GM18868 (cell line): ENCODE data around the gene MEGF11.

Experiments
- ATAC-seq: cut with Tn5 transposase; IDR thresholded peaks from one replicate; pipeline ENCODE4 v1.9.1; 2021; ENCODE audit warnings: mild to moderate bottlenecking, moderate library complexity; ENCODE audit not compliant: unreplicated experiment

MEGF11 gene

GRCh38 chr15:65957451-65957850, 296.1 kb downstream of the MEGF11 start:
- ATAC-seq = no peak

DNA sequence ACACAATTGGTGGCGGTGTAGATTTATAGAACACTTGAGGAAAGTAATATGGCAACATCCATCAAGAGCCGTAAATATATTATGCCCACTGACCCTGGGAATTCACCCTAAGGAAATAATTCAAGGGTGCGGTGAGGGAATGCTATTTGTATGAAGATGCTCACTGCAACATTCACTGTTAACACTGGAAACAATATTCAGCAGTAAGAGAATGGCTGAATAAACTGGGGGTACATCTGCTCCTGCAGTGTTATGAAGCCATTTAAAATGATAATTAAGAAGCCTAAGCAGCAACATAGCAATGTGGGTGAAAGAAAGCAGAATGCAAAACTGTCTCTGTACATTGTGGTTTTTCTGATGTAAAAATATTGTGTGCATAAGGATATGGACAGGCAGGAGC, 296.7 kb downstream of the MEGF11 start:
- no peak for ATAC-seq

- ATAC-seq = no peak
Observed at GRCh38 chr15:65956307-65956706, 297.2 kb downstream of the MEGF11 start.

- no peak for ATAC-seq
Observed at GRCh38 chr15:65954289-65954741, 299.2 kb downstream of the MEGF11 start.

DNA sequence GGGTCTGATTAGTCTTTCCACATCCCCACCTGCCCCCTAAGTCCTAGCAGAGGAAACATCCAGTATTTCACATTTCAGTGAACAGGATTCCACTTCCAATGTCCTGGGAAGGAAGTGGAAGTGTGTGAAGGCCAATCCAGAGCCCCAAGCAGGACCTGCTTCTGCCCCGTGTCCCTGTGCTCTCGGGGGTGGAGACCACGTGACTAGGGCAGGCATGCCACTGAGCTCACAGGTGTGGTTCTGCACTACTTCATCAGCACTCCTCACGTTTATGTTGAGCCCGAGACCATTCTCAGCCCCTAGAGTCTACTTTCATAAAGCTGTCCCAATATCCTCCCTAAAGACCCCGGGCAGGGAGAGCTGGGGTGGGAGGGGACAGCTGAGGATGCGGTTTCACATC, 299.9 kb downstream of the MEGF11 start:
- ATAC-seq = no peak

- no peak for ATAC-seq
Observed at GRCh38 chr15:65952391-65953053, 301.0 kb downstream of the MEGF11 start.

DNA sequence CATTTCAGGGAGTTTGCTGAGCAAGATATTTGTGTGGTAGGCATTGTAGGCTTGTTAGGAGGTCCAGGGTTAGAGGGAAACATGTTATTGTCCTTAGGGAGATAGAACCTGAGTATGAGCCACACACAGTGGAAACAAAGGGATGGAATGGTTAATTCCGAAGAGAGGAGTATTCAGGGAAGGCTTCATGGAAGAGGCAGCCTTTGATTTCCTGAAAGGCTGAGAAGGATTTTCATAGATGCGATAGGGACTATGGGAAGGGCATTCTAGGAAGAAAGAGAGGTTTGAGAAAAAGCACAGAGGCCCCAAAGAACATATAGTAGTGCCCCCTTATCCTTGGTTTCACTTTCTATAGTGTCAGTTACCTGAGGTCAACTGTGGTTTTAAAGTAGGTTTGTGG, 302.5 kb downstream of the MEGF11 start:
- no peak for ATAC-seq

GRCh38 chr15:65949491-65949890, 304.1 kb downstream of the MEGF11 start:
- ATAC-seq = no peak

DNA sequence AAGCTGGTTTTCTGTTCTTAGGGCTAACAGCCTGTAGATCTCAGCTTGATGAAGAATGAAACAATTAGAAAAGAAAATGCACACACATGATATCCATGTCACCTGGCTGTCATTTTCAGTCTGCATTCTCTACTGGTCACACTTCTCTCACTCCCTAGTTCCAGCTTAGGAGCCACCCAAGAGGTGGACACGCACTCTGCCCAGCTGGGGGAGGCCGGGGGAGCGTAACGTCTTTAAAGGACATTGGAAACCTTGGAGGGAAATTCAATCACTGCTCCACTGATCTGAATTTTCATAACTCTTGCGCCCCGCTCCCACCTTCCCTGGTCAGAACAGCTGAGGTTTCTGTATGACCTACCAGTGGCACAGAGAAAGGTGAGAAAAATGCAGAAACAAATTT, 304.5 kb downstream of the MEGF11 start:
- ATAC-seq = no peak

DNA sequence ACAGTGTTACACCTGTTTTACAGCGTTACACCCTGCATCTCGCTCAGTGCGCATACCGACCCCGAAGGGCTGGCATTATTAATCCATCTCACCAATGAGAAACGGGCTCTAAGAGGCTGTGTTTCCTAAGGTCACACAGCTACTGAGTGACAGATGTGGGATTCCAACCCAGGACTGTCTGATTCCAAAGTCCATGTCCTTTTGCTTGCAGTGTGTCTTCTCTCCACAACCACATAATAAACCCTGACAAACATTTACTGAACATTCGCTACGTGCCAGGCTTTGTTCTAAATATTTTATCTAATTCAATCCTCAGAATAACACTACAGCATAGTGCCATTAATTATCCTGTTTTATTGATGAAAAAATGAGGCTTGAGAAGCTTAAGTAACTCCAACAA, 305.2 kb downstream of the MEGF11 start:
- ATAC-seq = no peak

- no peak for ATAC-seq
Observed at GRCh38 chr15:65947041-65947440, 306.5 kb downstream of the MEGF11 start.

DNA sequence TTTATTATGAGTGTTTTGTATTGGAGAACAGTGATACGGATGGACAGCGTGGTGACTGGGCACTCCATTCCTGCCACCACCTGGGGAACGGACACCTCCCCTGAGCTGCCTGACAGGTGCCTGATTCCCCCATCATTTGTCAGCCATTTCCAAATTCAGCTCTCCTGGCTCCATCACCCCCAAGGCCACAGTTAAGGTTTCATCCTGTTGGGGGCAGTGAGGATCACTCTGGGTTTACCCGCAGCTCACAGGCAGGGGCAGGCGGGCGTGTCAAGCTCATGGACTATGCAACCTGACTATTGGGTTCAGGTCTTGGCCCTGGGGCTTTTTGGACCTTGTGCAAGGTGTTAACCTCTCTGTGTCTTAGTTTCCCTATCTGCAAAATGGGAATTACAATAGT, 307.9 kb downstream of the MEGF11 start:
- no peak for ATAC-seq

GRCh38 chr15:65944404-65944803, 309.1 kb downstream of the MEGF11 start:
- ATAC-seq = no peak

DNA sequence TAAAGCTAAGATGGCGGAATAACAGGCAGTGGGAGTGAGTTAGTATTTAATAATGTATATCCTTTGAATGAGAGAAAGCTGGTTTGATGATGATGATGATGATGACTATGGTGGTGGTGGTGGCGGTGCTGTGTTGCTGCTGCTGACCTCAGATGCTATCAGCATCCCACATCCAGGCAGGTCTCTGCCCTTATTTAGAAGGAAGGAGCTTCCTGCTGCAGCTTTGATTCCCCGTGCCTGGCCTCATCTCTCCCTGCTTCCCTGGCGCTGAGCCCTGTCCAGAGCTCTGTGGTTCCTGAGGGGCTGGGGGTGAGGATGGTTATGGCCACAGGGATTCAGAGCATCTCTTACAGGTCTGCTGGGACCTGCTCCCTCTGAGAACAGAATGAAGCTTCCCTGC, 311.1 kb downstream of the MEGF11 start:
- ATAC-seq = no peak

GRCh38 chr15:65940618-65940909, 313.0 kb downstream of the MEGF11 start:
- ATAC-seq = no peak

- no peak for ATAC-seq
Observed at GRCh38 chr15:65939901-65940617, 313.5 kb downstream of the MEGF11 start.

GRCh38 chr15:65938604-65939003, 314.9 kb downstream of the MEGF11 start:
- no peak for ATAC-seq

GRCh38 chr15:65937476-65937875, 316.1 kb downstream of the MEGF11 start:
- ATAC-seq = no peak

- no peak for ATAC-seq
Observed at GRCh38 chr15:65937054-65937453, 316.5 kb downstream of the MEGF11 start.

DNA sequence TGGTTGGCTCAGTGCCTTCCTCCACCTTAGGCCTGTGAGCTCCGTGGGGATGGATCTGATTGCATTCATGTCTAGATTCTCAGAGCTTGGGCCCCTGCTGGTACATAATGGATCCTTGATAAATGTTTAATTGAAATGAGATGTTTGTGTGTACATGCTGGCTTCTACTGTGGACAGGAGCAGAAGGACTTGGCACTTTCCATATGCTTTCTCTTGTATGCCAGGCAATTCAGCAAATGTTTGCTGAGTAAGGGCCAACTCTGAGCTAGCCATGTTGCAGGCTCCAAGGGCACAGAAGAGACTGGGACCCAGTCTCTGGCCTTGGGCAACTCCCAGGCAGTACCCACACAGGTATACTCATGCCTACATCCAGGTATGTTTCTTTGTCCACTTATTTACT, 317.3 kb downstream of the MEGF11 start:
- no peak for ATAC-seq

DNA sequence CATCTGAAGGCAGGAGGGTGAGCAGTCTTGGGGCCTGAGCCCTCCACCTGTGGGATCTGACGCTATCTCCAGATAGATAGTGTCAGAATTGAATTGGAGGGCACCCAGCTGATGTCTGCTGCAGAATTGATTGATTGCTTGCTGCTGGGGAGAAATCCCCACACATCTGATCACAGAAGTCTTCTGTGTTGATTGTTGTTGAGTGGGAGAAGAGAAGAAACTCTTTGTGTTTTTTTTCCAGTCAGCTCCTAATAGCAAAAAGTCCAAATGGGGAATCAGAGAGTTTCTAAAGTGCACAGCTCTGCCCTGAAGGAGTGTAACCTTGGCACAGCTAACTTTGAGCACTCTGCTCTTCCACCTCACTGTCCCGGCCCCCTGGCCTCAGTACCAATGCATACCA, 318.2 kb downstream of the MEGF11 start:
- ATAC-seq = no peak

DNA sequence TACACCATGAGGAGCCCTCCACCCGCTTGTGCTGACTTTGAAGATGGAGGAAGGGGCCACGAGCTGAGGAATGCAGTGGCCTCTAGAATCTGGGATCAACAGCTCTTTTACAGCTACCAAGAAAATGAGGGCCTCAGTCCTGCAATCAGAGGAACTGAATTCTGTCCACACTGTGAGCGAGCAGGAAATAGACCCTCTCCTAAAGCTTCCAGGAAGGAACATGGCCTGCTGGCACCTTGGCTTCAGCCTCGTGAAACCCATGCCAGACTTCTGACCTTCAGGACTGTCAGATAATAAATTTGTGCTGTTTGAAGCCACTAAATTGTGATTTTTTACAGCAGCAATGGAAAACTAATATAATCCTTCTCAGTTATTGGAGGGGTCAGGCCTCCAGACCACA, 322.3 kb downstream of the MEGF11 start:
- ATAC-seq = no peak

DNA sequence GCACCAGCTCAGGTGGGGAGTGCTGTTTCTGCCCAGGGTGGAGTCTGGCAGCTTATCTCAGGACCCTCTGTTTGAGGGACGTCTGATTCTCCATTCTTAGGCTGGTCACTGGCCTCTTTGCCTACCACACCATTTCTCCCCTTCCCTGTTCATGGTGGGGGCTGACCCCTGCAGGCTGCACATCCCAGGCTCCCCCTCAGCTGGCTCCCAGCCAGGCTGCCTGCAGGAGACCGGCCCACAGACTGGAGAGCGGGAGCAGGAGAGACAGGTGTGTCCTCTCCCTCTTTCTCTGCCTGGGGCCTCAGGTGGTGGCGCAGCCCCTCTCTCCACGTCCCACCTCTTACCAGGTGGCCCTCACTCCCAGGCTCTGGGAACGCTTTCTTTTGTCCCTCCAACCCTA, 323.4 kb downstream of the MEGF11 start:
- no peak for ATAC-seq
